Left lung (tissue), 10 donors: ENCODE data around the gene ZNF292. TPM values are rescaled to one million over a fixed set of nuclear protein-coding genes. Genes with fewer than 3 reads are reported as not detected.

Experiments used
- ATAC-seq: fragments of 200-7000 bp; cut with Tn5 transposase; one replicate; pipeline ENCODE4 v1.9.1; 2020; ENCODE audit warnings: moderate library complexity
- DNase-seq, 4 donors: peaks; one replicate each; pipeline ENCODE4 v3.0.0-alpha.2; 2013 to 2020
- H3K27ac ChIP-seq, 2 donors: fragments of 200-600 bp; sonication (generic) in 1 of 2; one replicate each; pipeline versions ENCODE4 v1.5.0 to v1.8.0; 2020 to 2021
- H3K27me3 ChIP-seq, 2 donors: fragments of 200-600 bp; sonication (generic) in 1 of 2; one replicate each; pipeline versions ENCODE4 v1.5.0 to v1.8.0; 2020 to 2021
- H3K36me3 ChIP-seq, 2 donors: fragments of 200-600 bp; sonication (generic) in 1 of 2; one replicate each; pipeline versions ENCODE4 v1.5.0 to v1.8.0; 2020 to 2021
- H3K4me1 ChIP-seq, 2 donors: fragments of 200-600 bp; one replicate each; pipeline ENCODE4 v1.8.0; 2021
- H3K4me3 ChIP-seq, 2 donors: fragments of 200-600 bp; sonication (generic) in 1 of 2; one replicate each; pipeline versions ENCODE4 v1.5.0 to v1.8.0; 2020 to 2021; ENCODE audit warnings: mild to moderate bottlenecking in 1 of 2
- H3K9me3 ChIP-seq, 2 donors: fragments of 200-600 bp; sonication (generic) in 1 of 2; one replicate each; pipeline versions ENCODE4 v1.5.0 to v1.8.0; 2020 to 2021
- CTCF ChIP-seq, 2 donors: fragments of 200-600 bp; sonication (generic) in 1 of 2; IDR thresholded peaks; one replicate each; pipeline versions ENCODE4 v1.5.0 to v1.8.0; 2021; ENCODE audit warnings: antibody characterized with exemption in 2 of 2
- intact Hi-C, 2 donors: fragments of 100-400 bp; cut with DNase I; formaldehyde crosslinking; loops; one replicate each; pipeline versions ENCODE4 v1.11.2 to v1.14.2; 2022
- polyA plus RNA-seq, 6 donors: library from polyadenylated mRNA; unstranded; fragments of 120-200 nt; gene quantifications; one replicate each; pipeline ENCODE4 v1.2.1, GENCODE V29; 2013; ENCODE audit not compliant: insufficient read length in 6 of 6
- total RNA-seq, 2 donors: library from RNA; stranded (reverse); fragmentation: NEBNext Ultra II Directional; extraction: Animal tissue kit (Norgen Biotek cat#: 25700); gene quantifications; one replicate each; pipeline ENCODE4 v1.2.1, GENCODE V29; 2021
- donor health status: DM: no; HTN: yes; CAD: no.
- donor health status: DM: no; HTN: no; CAD: no.

The ZNF292 gene
- total and polyA plus RNA-seq, 8 donors = 25.2 to 58.8 (median 51.0) TPM

GRCh38 chr6:87241304-87241703 lies 85.9 kb downstream of the ZNF292 start:
- Histone ChIP-seq H3K36me3 (peaks cover 0 to 52% of the 10 kb centered on the region in 2 donors), H3K27ac (no peak overlapping the region), H3K27me3 (no peaks in the 10 kb centered on the region), H3K9me3 (no peaks in the 10 kb centered on the region), H3K4me1 (no peaks in the 10 kb centered on the region), H3K4me3 (no peak overlapping the region)
- intact Hi-C loops = no loop called here
- DNase-seq (peak in 1 of 4 donors; percentile 15), ATAC-seq (no peak)
- no peak for TF ChIP-seq CTCF (IDR thresholded peaks at IDR 0.05)

- H3K4me3 ChIP-seq = no peak overlapping the region
- intact Hi-C loops = no loop called here
- DNase-seq (no peak), ATAC-seq (no peak)
- H3K9me3 ChIP-seq = no peaks in the 10 kb centered on the region
- H3K27ac ChIP-seq = no peak overlapping the region
- no peak for TF ChIP-seq CTCF (IDR thresholded peaks at IDR 0.05)
- peaks cover 0 to 62% of the 10 kb centered on the region in 2 donors for H3K36me3 ChIP-seq
- no peaks in the 10 kb centered on the region for H3K27me3 ChIP-seq
- H3K4me1 ChIP-seq = no peaks in the 10 kb centered on the region
Measured at GRCh38 chr6:87242311-87242710, 86.9 kb downstream of the ZNF292 start.

GRCh38 chr6:87243812-87244211 lies 88.4 kb downstream of the ZNF292 start:
- no peak for ATAC-seq
- peaks cover 0 to 77% of the 10 kb centered on the region in 2 donors for H3K36me3 ChIP-seq
- H3K9me3 ChIP-seq = no peaks in the 10 kb centered on the region
- no peak for TF ChIP-seq CTCF (IDR thresholded peaks at IDR 0.05)
- H3K27me3 ChIP-seq = no peaks in the 10 kb centered on the region
- no peak overlapping the region for H3K27ac ChIP-seq
- H3K4me3 ChIP-seq = no peak overlapping the region
- no peak for DNase-seq
- H3K4me1 ChIP-seq = no peaks in the 10 kb centered on the region
- intact Hi-C loops = no loop called here

- intact Hi-C loops = no loop called here
- DNase-seq = no peak
- Histone ChIP-seq H3K27me3 (no peaks in the 10 kb centered on the region), H3K27ac (no peak overlapping the region), H3K4me3 (no peak overlapping the region), H3K9me3 (no peaks in the 10 kb centered on the region), H3K36me3 (peaks cover 0 to 83% of the 10 kb centered on the region in 2 donors), H3K4me1 (no peaks in the 10 kb centered on the region)
- ATAC-seq = no peak
- no peak for TF ChIP-seq CTCF (IDR thresholded peaks at IDR 0.05)
Measured at GRCh38 chr6:87244380-87244779, 89.0 kb downstream of the ZNF292 start.

- TF ChIP-seq CTCF (IDR thresholded peaks at IDR 0.05) = no peak
- DNase-seq (no peak), ATAC-seq (no peak)
- Histone ChIP-seq H3K27ac (no peak overlapping the region), H3K4me3 (no peak overlapping the region), H3K36me3 (peaks cover 0 to 84% of the 10 kb centered on the region in 2 donors), H3K27me3 (no peaks in the 10 kb centered on the region), H3K4me1 (no peaks in the 10 kb centered on the region), H3K9me3 (no peaks in the 10 kb centered on the region)
- intact Hi-C loops = no loop called here
Measured at GRCh38 chr6:87250019-87250418, 94.7 kb downstream of the ZNF292 start.
